Prostate gland (tissue), 2 donors: ENCODE data around the gene KLK3. TPM values are rescaled to one million over a fixed set of nuclear protein-coding genes. Genes with fewer than 3 reads are reported as not detected.
A peak's percentile ranks its signal among the peaks of the same experiment; 100 is the strongest.

Experiments
- DNase-seq: peaks from one replicate; pipeline ENCODE4 v3.0.0-alpha.2; 2019; ENCODE audit warnings: low spot score
- H3K27ac ChIP-seq, 2 donors: fragments of 200-600 bp; sonication (generic); 2 replicates each; pipeline ENCODE4 v1.5.1; 2017 to 2019
- H3K27me3 ChIP-seq: fragments of 200-600 bp; sonication (generic); replicated peaks from 2 replicates; pipeline ENCODE4 v1.5.1; 2019; ENCODE audit not compliant: insufficient read depth
- H3K36me3 ChIP-seq, 2 donors: fragments of 200-600 bp; sonication (generic); 1 replicate in 1 of 2; 2 replicates in 1 of 2; pipeline versions ENCODE4 v1.5.1 to v1.8.1; 2017 to 2019
- H3K4me1 ChIP-seq: fragments of 200-600 bp; sonication (generic); replicated peaks from 2 replicates; pipeline ENCODE4 v1.5.1; 2019
- H3K4me3 ChIP-seq, 2 donors: fragments of 200-600 bp; sonication (generic); 2 replicates each; pipeline ENCODE4 v1.5.1; 2017 to 2019
- H3K9me3 ChIP-seq: fragments of 200-600 bp; sonication (generic); 2 replicates; pipeline ENCODE4 v1.5.1; 2017
- POLR2A ChIP-seq: fragments of 450-650 bp; IDR thresholded peaks from one replicate; pipeline ENCODE4 v1.6.1; 2016; ENCODE audit warnings: antibody characterized with exemption, mild to moderate bottlenecking
- POLR2AphosphoS5 ChIP-seq: sonication (generic); formaldehyde crosslinking; IDR thresholded peaks from one replicate; pipeline ENCODE4 v1.6.1; 2017; ENCODE audit warnings: antibody characterized with exemption
- WGBS: methylation state at CpG from one replicate; pipeline ENCODE4 v1.1.5; 2018; 5-methylcytosine and 5-hydroxymethylcytosine counted together
- intact Hi-C: fragments of 100-400 bp; cut with DNase I; formaldehyde crosslinking; loops from one replicate; pipeline ENCODE4 v1.14.2; 2022
- total RNA-seq, 2 donors: library from RNA; depleted of rRNA; stranded (reverse); fragments of >200 nt; gene quantifications; one replicate each; pipeline ENCODE4 v1.1.0, GENCODE V29; 2016
- TF ChIP-seq, protein P1 (sequence below), 4 experiments: fragments of 200-600 bp in 2 of 4; fragments of 450-650 bp in 2 of 4; sonication (generic) in 2 of 4; IDR thresholded peaks; 1 replicate in 3 of 4; 2 replicates in 1 of 4; pipeline ENCODE4 v1.5.1; 2016 to 2019; ENCODE audit warnings: antibody characterized with exemption in 4 of 4, mild to moderate bottlenecking in 2 of 4, moderate library complexity in 2 of 4

The KLK3 gene
- total RNA-seq, 2 donors from 2014 or later: 7,620 to 35,247 TPM

DNA sequence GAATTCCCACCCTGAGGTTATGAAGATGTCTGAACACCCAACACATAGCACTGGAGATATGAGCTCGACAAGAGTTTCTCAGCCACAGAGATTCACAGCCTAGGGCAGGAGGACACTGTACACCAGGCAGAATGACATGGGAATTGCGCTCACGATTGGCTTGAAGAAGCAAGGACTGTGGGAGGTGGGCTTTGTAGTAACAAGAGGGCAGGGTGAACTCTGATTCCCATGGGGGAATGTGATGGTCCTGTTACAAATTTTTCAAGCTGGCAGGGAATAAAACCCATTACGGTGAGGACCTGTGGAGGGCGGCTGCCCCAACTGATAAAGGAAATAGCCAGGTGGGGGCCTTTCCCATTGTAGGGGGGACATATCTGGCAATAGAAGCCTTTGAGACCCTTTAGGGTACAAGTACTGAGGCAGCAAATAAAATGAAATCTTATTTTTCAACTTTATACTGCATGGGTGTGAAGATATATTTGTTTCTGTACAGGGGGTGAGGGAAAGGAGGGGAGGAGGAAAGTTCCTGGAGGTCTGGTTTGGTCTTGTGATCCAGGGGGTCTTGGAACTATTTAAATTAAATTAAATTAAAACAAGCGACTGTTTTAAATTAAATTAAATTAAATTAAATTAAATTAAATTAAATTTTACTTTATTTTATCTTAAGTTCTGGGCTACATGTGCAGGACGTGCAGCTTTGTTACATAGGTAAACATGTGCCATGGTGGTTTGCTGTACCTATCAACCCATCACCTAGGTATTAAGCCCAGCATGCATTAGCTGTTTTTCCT, 7.0 kb downstream of the KLK3 start:
- no peak overlapping the region for H3K4me3 ChIP-seq
- WGBS: 61% methylated on average over 7 of the region's 7 CpGs
- intact Hi-C loops: no loop called here
- peaks cover 0 to 10% of the 10 kb centered on the region in 2 donors for H3K36me3 ChIP-seq
- no peaks in the 10 kb centered on the region for H3K27me3 ChIP-seq
- peak; percentile 62 for DNase-seq
- H3K27ac ChIP-seq: peak overlapping the region; percentile 97 to 98
- no peaks in the 10 kb centered on the region for H3K4me1 ChIP-seq
- H3K9me3 ChIP-seq: no peaks in the 10 kb centered on the region
- TF ChIP-seq POLR2AphosphoS5 (no peak), POLR2A (no peak)
- TF ChIP-seq, protein P1, sequence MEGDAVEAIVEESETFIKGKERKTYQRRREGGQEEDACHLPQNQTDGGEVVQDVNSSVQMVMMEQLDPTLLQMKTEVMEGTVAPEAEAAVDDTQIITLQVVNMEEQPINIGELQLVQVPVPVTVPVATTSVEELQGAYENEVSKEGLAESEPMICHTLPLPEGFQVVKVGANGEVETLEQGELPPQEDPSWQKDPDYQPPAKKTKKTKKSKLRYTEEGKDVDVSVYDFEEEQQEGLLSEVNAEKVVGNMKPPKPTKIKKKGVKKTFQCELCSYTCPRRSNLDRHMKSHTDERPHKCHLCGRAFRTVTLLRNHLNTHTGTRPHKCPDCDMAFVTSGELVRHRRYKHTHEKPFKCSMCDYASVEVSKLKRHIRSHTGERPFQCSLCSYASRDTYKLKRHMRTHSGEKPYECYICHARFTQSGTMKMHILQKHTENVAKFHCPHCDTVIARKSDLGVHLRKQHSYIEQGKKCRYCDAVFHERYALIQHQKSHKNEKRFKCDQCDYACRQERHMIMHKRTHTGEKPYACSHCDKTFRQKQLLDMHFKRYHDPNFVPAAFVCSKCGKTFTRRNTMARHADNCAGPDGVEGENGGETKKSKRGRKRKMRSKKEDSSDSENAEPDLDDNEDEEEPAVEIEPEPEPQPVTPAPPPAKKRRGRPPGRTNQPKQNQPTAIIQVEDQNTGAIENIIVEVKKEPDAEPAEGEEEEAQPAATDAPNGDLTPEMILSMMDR (IDR thresholded peaks at IDR 0.05): no peak

DNA sequence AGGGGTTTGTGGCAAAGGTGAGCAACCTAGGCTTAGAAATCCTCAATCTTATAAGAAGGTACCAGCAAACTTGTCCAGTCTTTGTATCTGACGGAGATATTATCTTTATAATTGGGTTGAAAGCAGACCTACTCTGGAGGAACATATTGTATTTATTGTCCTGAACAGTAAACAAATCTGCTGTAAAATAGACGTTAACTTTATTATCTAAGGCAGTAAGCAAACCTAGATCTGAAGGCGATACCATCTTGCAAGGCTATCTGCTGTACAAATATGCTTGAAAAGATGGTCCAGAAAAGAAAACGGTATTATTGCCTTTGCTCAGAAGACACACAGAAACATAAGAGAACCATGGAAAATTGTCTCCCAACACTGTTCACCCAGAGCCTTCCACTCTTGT, 14.8 kb downstream of the KLK3 start:
- H3K27me3 ChIP-seq: no peaks in the 10 kb centered on the region
- TF ChIP-seq, protein P1 (IDR thresholded peaks at IDR 0.05): no peak
- TF ChIP-seq POLR2AphosphoS5: peak; percentile 79
- H3K27ac ChIP-seq: peak overlapping the region; percentile 97 to 99
- no peaks in the 10 kb centered on the region for H3K36me3 ChIP-seq
- intact Hi-C loops: no loop called here
- peaks cover 16% of the 10 kb centered on the region for H3K4me1 ChIP-seq
- no peak overlapping the region for H3K4me3 ChIP-seq
- WGBS: 40% methylated on average over 4 of the region's 4 CpGs
- H3K9me3 ChIP-seq: no peaks in the 10 kb centered on the region
- DNase-seq: no peak

DNA sequence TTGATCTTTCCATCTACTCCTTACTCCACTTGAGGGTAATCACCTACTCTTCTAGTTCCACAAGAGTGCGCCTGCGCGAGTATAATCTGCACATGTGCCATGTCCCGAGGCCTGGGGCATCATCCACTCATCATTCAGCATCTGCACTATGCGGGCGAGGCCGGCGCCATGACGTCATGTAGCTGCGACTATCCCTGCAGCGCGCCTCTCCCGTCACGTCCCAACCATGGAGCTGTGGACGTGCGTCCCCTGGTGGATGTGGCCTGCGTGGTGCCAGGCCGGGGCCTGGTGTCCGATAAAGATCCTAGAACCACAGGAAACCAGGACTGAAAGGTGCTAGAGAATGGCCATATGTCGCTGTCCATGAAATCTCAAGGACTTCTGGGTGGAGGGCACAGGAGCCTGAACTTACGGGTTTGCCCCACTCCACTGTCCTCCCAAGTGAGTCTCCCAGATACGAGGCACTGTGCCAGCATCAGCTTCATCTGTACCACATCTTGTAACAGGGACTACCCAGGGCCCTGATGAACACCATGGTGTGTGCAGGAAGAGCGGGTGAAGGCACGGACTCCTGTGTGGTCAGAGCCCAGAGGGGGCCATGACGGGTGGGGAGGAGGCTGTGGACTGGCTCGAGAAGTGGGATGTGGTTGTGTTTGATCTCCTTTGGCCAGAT, 15.8 kb downstream of the KLK3 start:
- DNase-seq: no peak
- TF ChIP-seq, protein P1 (IDR thresholded peaks at IDR 0.05): no peak
- TF ChIP-seq POLR2AphosphoS5 (no peak), POLR2A (no peak)
- no peaks in the 10 kb centered on the region for H3K9me3 ChIP-seq
- no peaks in the 10 kb centered on the region for H3K36me3 ChIP-seq
- H3K4me3 ChIP-seq: no peak overlapping the region
- WGBS: 70% methylated on average over 26 of the region's 26 CpGs
- H3K27me3 ChIP-seq: no peaks in the 10 kb centered on the region
- peak overlapping the region; percentile 97 to 99 for H3K27ac ChIP-seq
- intact Hi-C loops: no loop called here
- peaks cover 16% of the 10 kb centered on the region for H3K4me1 ChIP-seq

DNA sequence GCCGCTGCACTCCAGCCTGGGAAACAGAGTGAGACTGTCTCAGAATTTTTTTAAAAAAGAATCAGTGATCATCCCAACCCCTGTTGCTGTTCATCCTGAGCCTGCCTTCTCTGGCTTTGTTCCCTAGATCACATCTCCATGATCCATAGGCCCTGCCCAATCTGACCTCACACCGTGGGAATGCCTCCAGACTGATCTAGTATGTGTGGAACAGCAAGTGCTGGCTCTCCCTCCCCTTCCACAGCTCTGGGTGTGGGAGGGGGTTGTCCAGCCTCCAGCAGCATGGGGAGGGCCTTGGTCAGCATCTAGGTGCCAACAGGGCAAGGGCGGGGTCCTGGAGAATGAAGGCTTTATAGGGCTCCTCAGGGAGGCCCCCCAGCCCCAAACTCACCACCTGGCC, 18.3 kb downstream of the KLK3 start, which contains the start of gene KLK2:
TSS of gene KLK2 (plus strand) at position 384 of the 400 bp plus-strand sequence. CDS start 35 bp downstream, outside the sequence.
- Histone ChIP-seq H3K4me1 (peaks cover 16% of the 10 kb centered on the region), H3K27ac (peak within 1 kb of the TSS; percentile 97 to 99), H3K4me3 (peak within 1 kb of the TSS; percentile 42 to 58), H3K9me3 (no peaks in the 10 kb centered on the region), H3K27me3 (no peaks in the 10 kb centered on the region), H3K36me3 (no peaks in the 10 kb centered on the region)
- 34% methylated on average over 3 of the region's 3 CpGs for WGBS
- TF ChIP-seq POLR2AphosphoS5: peak; percentile 96
- no peak for TF ChIP-seq POLR2A
- TF ChIP-seq, protein P1 (IDR thresholded peaks at IDR 0.05): no peak
- peak; percentile 87 for DNase-seq
- intact Hi-C loops: no loop called here
